Activated CD8-positive, alpha-beta T cell treated with anti-CD3 and anti-CD28 coated beads, Interleukin-2, amount 10 ng/mL, durations not matched to agents 7 days and 5 days (primary cell): ENCODE measurements around the gene LHPP. TPM values are rescaled to one million over a fixed set of nuclear protein-coding genes. Genes with fewer than 3 reads are reported as not detected.

Experiments used
- ATAC-seq: fragments of 150-1000 bp; cut with Tn5 transposase; one replicate; pipeline ENCODE4 v1.10.0; 2021; ENCODE audit warnings: moderate library complexity
- CTCF ChIA-PET: fragments of 350-600 bp; sonication (Branson Sonifier 250); formaldehyde crosslinking; loops from one replicate; lab custom pipeline; 2021; ENCODE audit warnings: antibody characterized with exemption; lab: Charles Lee
- POLR2A ChIA-PET: fragments of 350-600 bp; sonication (Branson Sonifier 250); formaldehyde crosslinking; loops from one replicate; lab custom pipeline; 2021; ENCODE audit warnings: antibody characterized with exemption; lab: Charles Lee
- DNase-seq: peaks from one replicate; pipeline ENCODE4 v3.0.0-alpha.2; 2020
- H3K27ac Mint-ChIP-seq: one replicate; pipeline ENCODE4 v1.8.0; 2021; ENCODE audit warnings: mild to moderate bottlenecking, mixed read lengths
- H3K27me3 Mint-ChIP-seq: one replicate; pipeline ENCODE4 v1.8.0; 2021; ENCODE audit warnings: low read depth, mixed read lengths
- H3K36me3 Mint-ChIP-seq: one replicate; pipeline ENCODE4 v1.8.0; 2021; ENCODE audit warnings: low read depth, mixed read lengths
- H3K4me1 Mint-ChIP-seq: one replicate; pipeline ENCODE4 v1.8.0; 2021; ENCODE audit warnings: low read depth, mixed read lengths
- H3K4me3 Mint-ChIP-seq: one replicate; pipeline ENCODE4 v1.8.0; 2021; ENCODE audit warnings: mild to moderate bottlenecking, mixed read lengths
- H3K9me3 Mint-ChIP-seq: one replicate; pipeline ENCODE4 v1.8.0; 2022; ENCODE audit warnings: mixed read lengths; ENCODE audit not compliant: insufficient read depth
- total RNA-seq, 2 experiments: library from RNA; stranded (reverse); gene quantifications; one replicate each; pipeline ENCODE4 v1.2.3, GENCODE V29; 2021

LHPP gene
- total RNA-seq, 2 experiments from 2014 or later = 24.7 to 25.7 TPM

- Mint-ChIP-seq H3K27ac (no peak overlapping the region), H3K27me3 (no peaks in the 10 kb centered on the region), H3K4me3 (no peak overlapping the region), H3K9me3 (no peaks in the 10 kb centered on the region), H3K36me3 (no peaks in the 10 kb centered on the region), H3K4me1 (peaks cover 9% of the 10 kb centered on the region)
- ChIA-PET CTCF (no interaction called here), POLR2A (no interaction called here)
- ATAC-seq (no peak), DNase-seq (no peak)
Observed at GRCh38 chr10:124476043-124476725, 14.6 kb downstream of the LHPP start.

GRCh38 chr10:124477614-124478363 is 16.2 kb downstream of the LHPP start:
- no peak for ATAC-seq
- no peak for DNase-seq
- Mint-ChIP-seq H3K9me3 (no peaks in the 10 kb centered on the region), H3K4me3 (no peak overlapping the region), H3K27ac (no peak overlapping the region), H3K36me3 (no peaks in the 10 kb centered on the region), H3K27me3 (no peaks in the 10 kb centered on the region), H3K4me1 (peaks cover 9% of the 10 kb centered on the region)
- ChIA-PET POLR2A (no interaction called here), CTCF (no interaction called here)

- Mint-ChIP-seq H3K4me3 (no peak overlapping the region), H3K27me3 (no peaks in the 10 kb centered on the region), H3K4me1 (peaks cover 9% of the 10 kb centered on the region), H3K9me3 (no peaks in the 10 kb centered on the region), H3K27ac (no peak overlapping the region), H3K36me3 (no peaks in the 10 kb centered on the region)
- POLR2A ChIA-PET = no interaction called here
- CTCF ChIA-PET = no interaction called here
- ATAC-seq (no peak), DNase-seq (no peak)
Observed at GRCh38 chr10:124478515-124478914, 16.9 kb downstream of the LHPP start.

- no peaks in the 10 kb centered on the region for H3K27me3 Mint-ChIP-seq
- H3K4me1 Mint-ChIP-seq = peaks cover 1% of the 10 kb centered on the region
- POLR2A ChIA-PET = no interaction called here
- no peak overlapping the region for H3K27ac Mint-ChIP-seq
- DNase-seq (no peak), ATAC-seq (no peak)
- CTCF ChIA-PET = no interaction called here
- H3K4me3 Mint-ChIP-seq = no peak overlapping the region
- peaks cover 1% of the 10 kb centered on the region for H3K36me3 Mint-ChIP-seq
- no peaks in the 10 kb centered on the region for H3K9me3 Mint-ChIP-seq
Observed at GRCh38 chr10:124480860-124481259, 19.2 kb downstream of the LHPP start.

GRCh38 chr10:124481717-124482116 is 20.1 kb downstream of the LHPP start:
- H3K27ac Mint-ChIP-seq = no peak overlapping the region
- ATAC-seq (no peak), DNase-seq (no peak)
- no peaks in the 10 kb centered on the region for H3K27me3 Mint-ChIP-seq
- no peak overlapping the region for H3K4me3 Mint-ChIP-seq
- H3K4me1 Mint-ChIP-seq = no peaks in the 10 kb centered on the region
- peaks cover 7% of the 10 kb centered on the region for H3K36me3 Mint-ChIP-seq
- ChIA-PET POLR2A (interaction anchor here (0.6 kb wide), 1 partner anchor 14 kb away, joined by 3 read pairs; no protein-coding TSS in a partner anchor), CTCF (no interaction called here)
- peaks cover 5% of the 10 kb centered on the region for H3K9me3 Mint-ChIP-seq

GRCh38 chr10:124482236-124482800 is 20.7 kb downstream of the LHPP start:
- H3K4me3 Mint-ChIP-seq = no peak overlapping the region
- H3K27ac Mint-ChIP-seq = no peak overlapping the region
- H3K4me1 Mint-ChIP-seq = no peaks in the 10 kb centered on the region
- H3K9me3 Mint-ChIP-seq = peaks cover 11% of the 10 kb centered on the region
- ATAC-seq (no peak), DNase-seq (no peak)
- ChIA-PET CTCF (no interaction called here), POLR2A (interaction anchor here (0.6 kb wide), 1 partner anchor 13 kb away, joined by 3 read pairs; no protein-coding TSS in a partner anchor)
- no peaks in the 10 kb centered on the region for H3K27me3 Mint-ChIP-seq
- peaks cover 12% of the 10 kb centered on the region for H3K36me3 Mint-ChIP-seq

- no peak overlapping the region for H3K27ac Mint-ChIP-seq
- H3K9me3 Mint-ChIP-seq = peaks cover 12% of the 10 kb centered on the region
- no peaks in the 10 kb centered on the region for H3K27me3 Mint-ChIP-seq
- POLR2A ChIA-PET = no interaction called here
- ATAC-seq (no peak), DNase-seq (no peak)
- peaks cover 15% of the 10 kb centered on the region for H3K36me3 Mint-ChIP-seq
- H3K4me3 Mint-ChIP-seq = no peak overlapping the region
- H3K4me1 Mint-ChIP-seq = peaks cover 2% of the 10 kb centered on the region
- CTCF ChIA-PET = no interaction called here
Observed at GRCh38 chr10:124482876-124483275, 21.3 kb downstream of the LHPP start.

GRCh38 chr10:124484031-124484430 is 22.4 kb downstream of the LHPP start:
- no peaks in the 10 kb centered on the region for H3K27me3 Mint-ChIP-seq
- no peak overlapping the region for H3K27ac Mint-ChIP-seq
- peaks cover 12% of the 10 kb centered on the region for H3K9me3 Mint-ChIP-seq
- POLR2A ChIA-PET = interaction anchor here (1.3 kb wide), 1 partner anchor 11 kb away, joined by 4 read pairs; no protein-coding TSS in a partner anchor
- CTCF ChIA-PET = no interaction called here
- peaks cover 2% of the 10 kb centered on the region for H3K4me1 Mint-ChIP-seq
- H3K36me3 Mint-ChIP-seq = peaks cover 15% of the 10 kb centered on the region
- H3K4me3 Mint-ChIP-seq = no peak overlapping the region
- no peak for ATAC-seq
- no peak for DNase-seq

GRCh38 chr10:124484661-124485060 is 23.0 kb downstream of the LHPP start:
- H3K4me1 Mint-ChIP-seq = peaks cover 2% of the 10 kb centered on the region
- CTCF ChIA-PET = no interaction called here
- H3K9me3 Mint-ChIP-seq = peaks cover 12% of the 10 kb centered on the region
- ATAC-seq = no peak
- POLR2A ChIA-PET = interaction anchor here (1.3 kb wide), 1 partner anchor 12 kb away, joined by 4 read pairs; no protein-coding TSS in a partner anchor
- H3K27ac Mint-ChIP-seq = no peak overlapping the region
- DNase-seq = no peak
- H3K4me3 Mint-ChIP-seq = no peak overlapping the region
- H3K27me3 Mint-ChIP-seq = no peaks in the 10 kb centered on the region
- H3K36me3 Mint-ChIP-seq = peaks cover 15% of the 10 kb centered on the region

GRCh38 chr10:124486635-124487034 is 25.0 kb downstream of the LHPP start:
- Mint-ChIP-seq H3K36me3 (peaks cover 15% of the 10 kb centered on the region), H3K9me3 (peaks cover 12% of the 10 kb centered on the region), H3K27me3 (no peaks in the 10 kb centered on the region), H3K4me3 (no peak overlapping the region), H3K4me1 (peaks cover 2% of the 10 kb centered on the region), H3K27ac (no peak overlapping the region)
- ChIA-PET POLR2A (no interaction called here), CTCF (interaction anchor here (1.1 kb wide), 1 partner anchor 15 kb away, joined by 3 read pairs; no protein-coding TSS in a partner anchor)
- ATAC-seq (no peak), DNase-seq (no peak)

- CTCF ChIA-PET = no interaction called here
- H3K27ac Mint-ChIP-seq = no peak overlapping the region
- H3K27me3 Mint-ChIP-seq = no peaks in the 10 kb centered on the region
- H3K4me1 Mint-ChIP-seq = peaks cover 18% of the 10 kb centered on the region
- H3K4me3 Mint-ChIP-seq = no peak overlapping the region
- ATAC-seq (no peak), DNase-seq (no peak)
- H3K9me3 Mint-ChIP-seq = peaks cover 11% of the 10 kb centered on the region
- peaks cover 14% of the 10 kb centered on the region for H3K36me3 Mint-ChIP-seq
- POLR2A ChIA-PET = no interaction called here
Observed at GRCh38 chr10:124491105-124491504, 29.5 kb downstream of the LHPP start.

GRCh38 chr10:124492266-124492665 is 30.6 kb downstream of the LHPP start:
- Mint-ChIP-seq H3K27me3 (no peaks in the 10 kb centered on the region), H3K9me3 (peaks cover 1% of the 10 kb centered on the region), H3K36me3 (peaks cover 4% of the 10 kb centered on the region), H3K27ac (no peak overlapping the region), H3K4me1 (peaks cover 18% of the 10 kb centered on the region), H3K4me3 (no peak overlapping the region)
- ChIA-PET CTCF (no interaction called here), POLR2A (no interaction called here)
- DNase-seq = no peak
- ATAC-seq = no peak
